HepG2 (cell line): ENCODE results near the gene NUDT13. TPM values are rescaled to one million over a fixed set of nuclear protein-coding genes. Genes with fewer than 3 reads are reported as not detected.

Experiments
- FIP1L1 ChIP-seq: fragments of 200-400 bp; formaldehyde crosslinking; IDR thresholded peaks from 2 replicates; pipeline ENCODE4 v1.6.1; 2018; ENCODE audit warnings: low read depth, mild to moderate bottlenecking, low read length, moderate library complexity, borderline replicate concordance; ENCODE audit not compliant: insufficient read depth
- GATAD1 ChIP-seq: IDR thresholded peaks from 2 replicates; pipeline ENCODE4 v1.6.1; 2016; ENCODE audit warnings: missing genetic modification reagents, missing compliant biosample characterization
- ISX ChIP-seq: sonication (generic); formaldehyde crosslinking; conservative IDR thresholded peaks from 2 replicates; pipeline ENCODE4 v1.5.0; 2020; ENCODE audit warnings: missing genetic modification reagents
- MBNL3 ChIP-seq: fragments of 250-450 bp; sonication (Bioruptor Pico); conservative IDR thresholded peaks from 2 replicates; pipeline ENCODE4 v1.8.0; 2022; ENCODE audit warnings: mild to moderate bottlenecking, inconsistent platforms
- MEF2D ChIP-seq: sonication (generic); formaldehyde crosslinking; IDR thresholded peaks from 2 replicates; pipeline ENCODE4 v1.5.1; 2020; ENCODE audit warnings: mild to moderate bottlenecking, missing genetic modification reagents
- PPARG ChIP-seq: conservative IDR thresholded peaks from 2 replicates; pipeline ENCODE4 v1.6.1; 2016; ENCODE audit warnings: missing biosample characterization, missing genetic modification reagents
- ZBTB7A ChIP-seq: sonication (generic); formaldehyde crosslinking; IDR thresholded peaks from 2 replicates; pipeline ENCODE4 v1.8.0; 2022; ENCODE audit warnings: mild to moderate bottlenecking, missing genetic modification reagents
- ZFP82 ChIP-seq: sonication (generic); formaldehyde crosslinking; IDR thresholded peaks from 2 replicates; pipeline ENCODE4 v1.5.1; 2020; ENCODE audit warnings: mild to moderate bottlenecking, missing genetic modification reagents, borderline replicate concordance
- ZNF143 ChIP-seq: sonication (generic); formaldehyde crosslinking; IDR thresholded peaks from 2 replicates; pipeline ENCODE4 v1.4.0; 2020; ENCODE audit warnings: missing genetic modification reagents
- ZNF451 ChIP-seq: sonication (generic); formaldehyde crosslinking; IDR thresholded peaks from 2 replicates; pipeline ENCODE4 v1.5.0; 2020; ENCODE audit warnings: mild to moderate bottlenecking, missing genetic modification reagents
- ZNF460 ChIP-seq: sonication (generic); formaldehyde crosslinking; IDR thresholded peaks from 2 replicates; pipeline ENCODE4 v1.5.1; 2020; ENCODE audit warnings: missing genetic modification reagents, mild to moderate bottlenecking, borderline replicate concordance
- ZNF484 ChIP-seq: sonication (generic); formaldehyde crosslinking; IDR thresholded peaks from 2 replicates; pipeline ENCODE4 v1.5.1; 2020; ENCODE audit warnings: mild to moderate bottlenecking, low read depth, missing genetic modification reagents, borderline replicate concordance
- ZNF550 ChIP-seq: sonication (generic); formaldehyde crosslinking; IDR thresholded peaks from 2 replicates; pipeline ENCODE4 v1.4.0; 2020; ENCODE audit warnings: mild to moderate bottlenecking, missing genetic modification reagents, borderline replicate concordance
- ZNF850 ChIP-seq: sonication (generic); formaldehyde crosslinking; conservative IDR thresholded peaks from 2 replicates; pipeline ENCODE4 v1.9.0; 2021; ENCODE audit warnings: mild to moderate bottlenecking, missing genetic modification reagents
- ZSCAN21 ChIP-seq: sonication (generic); formaldehyde crosslinking; IDR thresholded peaks from 2 replicates; pipeline ENCODE4 v1.8.0; 2022; ENCODE audit warnings: mild to moderate bottlenecking, missing genetic modification reagents, moderate library complexity, borderline replicate concordance
- polyA plus RNA-seq, 8 experiments: library from polyadenylated mRNA; depleted of rRNA in 3 of 8; stranded (reverse) in 7 of 8; unstranded in 1 of 8; fragments of >200 nt; fragmentation: Illumina TruSeq in 4 of 8; extraction: Trizol in 4 of 8; gene quantifications; 2 replicates each; pipeline versions ENCODE4 v1.2.1 to v1.2.3, GENCODE V29; 2011 to 2016; ENCODE audit warnings: low read depth in 4 of 8, missing spikeins in 1 of 8, mixed read lengths in 1 of 8; ENCODE audit not compliant: insufficient read depth in 1 of 8
- total RNA-seq, 5 experiments: library from RNA; depleted of rRNA; stranded (reverse); fragments of >200 nt; fragmentation: Illumina TruSeq; extraction: Trizol; gene quantifications; 2 replicates each; pipeline ENCODE4 v1.2.3, GENCODE V29; 2016; ENCODE audit warnings: low read depth in 1 of 5
- TF ChIP-seq, protein P1 (sequence below): sonication (generic); formaldehyde crosslinking; IDR thresholded peaks from 2 replicates; pipeline ENCODE4 v1.4.0; 2020; ENCODE audit warnings: mild to moderate bottlenecking, missing genetic modification reagents
- TF ChIP-seq, protein P2 (sequence below): sonication (generic); formaldehyde crosslinking; IDR thresholded peaks from 2 replicates; pipeline ENCODE4 v1.4.0; 2020; ENCODE audit warnings: mild to moderate bottlenecking, missing genetic modification reagents
- TF ChIP-seq, protein P3 (sequence below): IDR thresholded peaks from 2 replicates; pipeline ENCODE4 v1.6.1; 2012; ENCODE audit warnings: low read depth, low read length, improper control_type of control experiment
- TF ChIP-seq, protein P4 (sequence below): sonication (generic); formaldehyde crosslinking; IDR thresholded peaks from 2 replicates; pipeline ENCODE4 v1.5.1; 2020; ENCODE audit warnings: mild to moderate bottlenecking, moderate library complexity, missing genetic modification reagents
- TF ChIP-seq, protein P5 (sequence below): sonication (generic); formaldehyde crosslinking; IDR thresholded peaks from 2 replicates; pipeline ENCODE4 v1.5.1; 2020; ENCODE audit warnings: mild to moderate bottlenecking, missing genetic modification reagents, borderline replicate concordance

The NUDT13 gene
- total and polyA plus RNA-seq, 2 of the 13 experiments (the other 11 are each of a cell fraction or from before 2014, with no cell fraction given), result 4.2 to 6.5 TPM

DNA sequence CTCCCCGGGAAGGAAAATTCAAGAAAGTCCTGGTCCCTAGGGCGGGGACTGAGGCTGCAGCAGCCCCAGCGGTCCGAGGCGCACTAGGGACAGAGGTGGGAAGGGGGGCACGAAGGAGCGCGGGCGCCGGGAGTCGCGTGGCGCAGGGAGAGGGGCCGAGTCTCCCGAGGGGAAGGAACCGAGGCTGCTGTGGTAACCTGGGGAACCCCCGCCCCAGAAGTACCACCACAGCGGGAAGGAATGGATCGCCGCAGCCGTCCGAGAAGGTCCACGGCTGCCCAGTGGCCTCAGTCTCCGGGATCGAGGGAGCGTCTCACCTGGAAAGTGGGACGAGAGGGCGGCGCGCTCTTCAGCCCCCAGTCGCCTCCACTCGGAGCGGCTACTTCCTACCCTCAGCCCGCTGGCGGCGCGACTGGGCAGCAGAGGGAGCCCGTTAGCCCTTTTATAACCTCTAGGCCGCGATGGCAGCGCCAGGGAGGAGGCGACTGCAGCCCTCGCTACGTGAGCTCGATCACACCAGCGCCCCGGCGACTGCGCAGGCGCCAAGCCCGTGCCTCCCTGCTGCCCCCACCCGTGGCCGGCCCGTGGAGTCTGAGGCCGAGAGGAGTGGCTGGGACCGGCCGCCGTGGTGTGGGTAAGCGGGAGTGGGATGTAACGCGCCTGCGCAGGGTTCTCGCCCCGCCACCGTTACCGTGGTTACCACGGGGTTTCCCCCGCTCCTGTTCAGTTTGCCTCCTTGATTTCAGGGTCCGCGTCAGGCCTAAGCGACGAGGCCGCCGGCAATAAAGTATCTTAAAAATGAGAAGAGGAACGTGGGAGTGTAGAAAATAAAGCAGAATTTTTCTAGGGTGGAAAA is 13.6 kb upstream of the NUDT13 start, which contains the start of gene P4HA1 (continued):
- TF ChIP-seq ZNF850 (no peak; the same call in 1 of the 2 replicates), PPARG (CRISPR knock-in tag) (peak; percentile 57; the same call in 1 of the 2 replicates), MEF2D (CRISPR knock-in tag) (peak; percentile 89), GATAD1 (CRISPR knock-in tag) (peak; percentile 74), ZFP82 (peak; percentile 78; the same call in 1 of the 2 replicates), ZSCAN21 (CRISPR knock-in tag) (peak; percentile 39; the same call in 1 of the 2 replicates), ISX (CRISPR knock-in tag) (peak; percentile 79), ZNF484 (CRISPR knock-in tag) (no peak), ZNF451 (CRISPR knock-in tag) (peak; percentile 79; the same call in 1 of the 2 replicates), ZNF143 (peak; percentile 51; the same call in 1 of the 2 replicates), FIP1L1 (no peak), MBNL3 (CRISPR knock-in tag) (no peak), ZNF460 (CRISPR knock-in tag) (no peak; the same call in 1 of the 2 replicates), ZNF550 (CRISPR knock-in tag) (no peak; the same call in 1 of the 2 replicates), ZBTB7A (CRISPR knock-in tag) (no peak)
- TF ChIP-seq, protein P1, sequence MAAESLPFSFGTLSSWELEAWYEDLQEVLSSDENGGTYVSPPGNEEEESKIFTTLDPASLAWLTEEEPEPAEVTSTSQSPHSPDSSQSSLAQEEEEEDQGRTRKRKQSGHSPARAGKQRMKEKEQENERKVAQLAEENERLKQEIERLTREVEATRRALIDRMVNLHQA, result no peak
- TF ChIP-seq, protein P2, sequence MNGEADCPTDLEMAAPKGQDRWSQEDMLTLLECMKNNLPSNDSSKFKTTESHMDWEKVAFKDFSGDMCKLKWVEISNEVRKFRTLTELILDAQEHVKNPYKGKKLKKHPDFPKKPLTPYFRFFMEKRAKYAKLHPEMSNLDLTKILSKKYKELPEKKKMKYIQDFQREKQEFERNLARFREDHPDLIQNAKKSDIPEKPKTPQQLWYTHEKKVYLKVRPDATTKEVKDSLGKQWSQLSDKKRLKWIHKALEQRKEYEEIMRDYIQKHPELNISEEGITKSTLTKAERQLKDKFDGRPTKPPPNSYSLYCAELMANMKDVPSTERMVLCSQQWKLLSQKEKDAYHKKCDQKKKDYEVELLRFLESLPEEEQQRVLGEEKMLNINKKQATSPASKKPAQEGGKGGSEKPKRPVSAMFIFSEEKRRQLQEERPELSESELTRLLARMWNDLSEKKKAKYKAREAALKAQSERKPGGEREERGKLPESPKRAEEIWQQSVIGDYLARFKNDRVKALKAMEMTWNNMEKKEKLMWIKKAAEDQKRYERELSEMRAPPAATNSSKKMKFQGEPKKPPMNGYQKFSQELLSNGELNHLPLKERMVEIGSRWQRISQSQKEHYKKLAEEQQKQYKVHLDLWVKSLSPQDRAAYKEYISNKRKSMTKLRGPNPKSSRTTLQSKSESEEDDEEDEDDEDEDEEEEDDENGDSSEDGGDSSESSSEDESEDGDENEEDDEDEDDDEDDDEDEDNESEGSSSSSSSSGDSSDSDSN (CRISPR knock-in tag), result peak; percentile 94
- TF ChIP-seq, protein P3, sequence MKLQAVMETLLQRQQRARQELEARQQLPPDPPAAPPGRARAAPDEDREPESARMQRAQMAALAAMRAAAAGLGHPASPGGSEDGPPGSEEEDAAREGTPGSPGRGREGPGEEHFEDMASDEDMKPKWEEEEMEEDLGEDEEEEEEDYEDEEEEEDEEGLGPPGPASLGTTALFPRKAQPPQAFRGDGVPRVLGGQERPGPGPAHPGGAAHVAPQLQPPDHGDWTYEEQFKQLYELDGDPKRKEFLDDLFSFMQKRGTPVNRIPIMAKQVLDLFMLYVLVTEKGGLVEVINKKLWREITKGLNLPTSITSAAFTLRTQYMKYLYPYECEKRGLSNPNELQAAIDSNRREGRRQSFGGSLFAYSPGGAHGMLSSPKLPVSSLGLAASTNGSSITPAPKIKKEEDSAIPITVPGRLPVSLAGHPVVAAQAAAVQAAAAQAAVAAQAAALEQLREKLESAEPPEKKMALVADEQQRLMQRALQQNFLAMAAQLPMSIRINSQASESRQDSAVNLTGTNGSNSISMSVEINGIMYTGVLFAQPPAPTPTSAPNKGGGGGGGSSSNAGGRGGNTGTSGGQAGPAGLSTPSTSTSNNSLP, result no peak; the same call in 1 of the 2 replicates
- TF ChIP-seq, protein P4, sequence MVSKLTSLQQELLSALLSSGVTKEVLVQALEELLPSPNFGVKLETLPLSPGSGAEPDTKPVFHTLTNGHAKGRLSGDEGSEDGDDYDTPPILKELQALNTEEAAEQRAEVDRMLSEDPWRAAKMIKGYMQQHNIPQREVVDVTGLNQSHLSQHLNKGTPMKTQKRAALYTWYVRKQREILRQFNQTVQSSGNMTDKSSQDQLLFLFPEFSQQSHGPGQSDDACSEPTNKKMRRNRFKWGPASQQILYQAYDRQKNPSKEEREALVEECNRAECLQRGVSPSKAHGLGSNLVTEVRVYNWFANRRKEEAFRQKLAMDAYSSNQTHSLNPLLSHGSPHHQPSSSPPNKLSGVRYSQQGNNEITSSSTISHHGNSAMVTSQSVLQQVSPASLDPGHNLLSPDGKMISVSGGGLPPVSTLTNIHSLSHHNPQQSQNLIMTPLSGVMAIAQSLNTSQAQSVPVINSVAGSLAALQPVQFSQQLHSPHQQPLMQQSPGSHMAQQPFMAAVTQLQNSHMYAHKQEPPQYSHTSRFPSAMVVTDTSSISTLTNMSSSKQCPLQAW, result peak; percentile 34; the same call in 1 of the 2 replicates
- TF ChIP-seq, protein P5, sequence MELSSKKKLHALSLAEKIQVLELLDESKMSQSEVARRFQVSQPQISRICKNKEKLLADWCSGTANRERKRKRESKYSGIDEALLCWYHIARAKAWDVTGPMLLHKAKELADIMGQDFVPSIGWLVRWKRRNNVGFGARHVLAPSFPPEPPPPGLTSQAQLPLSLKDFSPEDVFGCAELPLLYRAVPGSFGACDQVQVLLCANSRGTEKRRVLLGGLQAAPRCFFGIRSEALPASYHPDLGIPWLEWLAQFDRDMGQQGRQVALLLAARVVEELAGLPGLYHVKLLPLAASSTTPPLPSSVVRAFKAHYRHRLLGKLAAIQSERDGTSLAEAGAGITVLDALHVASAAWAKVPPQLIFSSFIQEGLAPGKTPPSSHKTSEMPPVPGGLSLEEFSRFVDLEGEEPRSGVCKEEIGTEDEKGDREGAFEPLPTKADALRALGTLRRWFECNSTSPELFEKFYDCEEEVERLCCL, result peak; percentile 83; the same call in 1 of the 2 replicates
